PC-3 (cell line): ENCODE results near the gene MLEC.

Experiments
- EZH2phosphoT487 ChIP-seq: fragments of 300-600 bp; sonication (generic); IDR thresholded peaks from 2 replicates; pipeline ENCODE4 v1.6.1; 2018; ENCODE audit warnings: mild to moderate bottlenecking, antibody characterized with exemption, low read length, borderline replicate concordance
- TF ChIP-seq, protein P1 (sequence below): fragments of 300-600 bp; sonication (generic); conservative IDR thresholded peaks from 2 replicates; pipeline ENCODE4 v1.5.1; 2017; ENCODE audit warnings: antibody characterized with exemption, low read depth, mild to moderate bottlenecking, low read length

DNA sequence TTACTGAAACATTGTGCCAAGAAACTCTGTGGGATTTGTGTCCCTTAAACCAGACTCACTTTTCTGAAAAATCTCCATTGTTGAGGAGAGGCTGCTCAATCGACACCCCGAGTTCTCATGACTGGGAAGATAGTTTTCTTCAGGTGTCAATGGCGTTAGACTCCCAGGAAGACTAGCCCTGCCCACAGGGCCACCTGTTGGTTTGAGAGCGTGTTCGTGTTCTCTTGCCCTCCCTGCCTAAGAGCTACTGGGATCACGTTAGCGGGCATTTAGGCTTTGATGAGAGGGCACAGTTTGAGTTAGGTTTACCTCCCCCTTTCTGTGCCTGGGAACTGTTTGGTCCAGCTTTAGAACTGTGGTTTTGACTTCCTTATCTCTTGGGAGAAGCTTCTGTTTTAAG lies 12.6 kb downstream of the MLEC start:
- TF ChIP-seq, protein P1, sequence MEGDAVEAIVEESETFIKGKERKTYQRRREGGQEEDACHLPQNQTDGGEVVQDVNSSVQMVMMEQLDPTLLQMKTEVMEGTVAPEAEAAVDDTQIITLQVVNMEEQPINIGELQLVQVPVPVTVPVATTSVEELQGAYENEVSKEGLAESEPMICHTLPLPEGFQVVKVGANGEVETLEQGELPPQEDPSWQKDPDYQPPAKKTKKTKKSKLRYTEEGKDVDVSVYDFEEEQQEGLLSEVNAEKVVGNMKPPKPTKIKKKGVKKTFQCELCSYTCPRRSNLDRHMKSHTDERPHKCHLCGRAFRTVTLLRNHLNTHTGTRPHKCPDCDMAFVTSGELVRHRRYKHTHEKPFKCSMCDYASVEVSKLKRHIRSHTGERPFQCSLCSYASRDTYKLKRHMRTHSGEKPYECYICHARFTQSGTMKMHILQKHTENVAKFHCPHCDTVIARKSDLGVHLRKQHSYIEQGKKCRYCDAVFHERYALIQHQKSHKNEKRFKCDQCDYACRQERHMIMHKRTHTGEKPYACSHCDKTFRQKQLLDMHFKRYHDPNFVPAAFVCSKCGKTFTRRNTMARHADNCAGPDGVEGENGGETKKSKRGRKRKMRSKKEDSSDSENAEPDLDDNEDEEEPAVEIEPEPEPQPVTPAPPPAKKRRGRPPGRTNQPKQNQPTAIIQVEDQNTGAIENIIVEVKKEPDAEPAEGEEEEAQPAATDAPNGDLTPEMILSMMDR, result no peak
- TF ChIP-seq EZH2phosphoT487, result no peak
